ENCODE data around the gene MDFIC.

Gene MDFIC

GRCh38 chr7:115005251-115005650 is 83.4 kb downstream of the MDFIC start:
- no peak for DNase-seq

- no peak for DNase-seq
Measured at GRCh38 chr7:115005953-115006352, 84.1 kb downstream of the MDFIC start.

- DNase-seq: no peak
Measured at GRCh38 chr7:115007751-115008150, 85.9 kb downstream of the MDFIC start.

GRCh38 chr7:115008465-115009114 is 86.7 kb downstream of the MDFIC start:
- no peak for DNase-seq

GRCh38 chr7:115009139-115009538 is 87.2 kb downstream of the MDFIC start:
- no peak for DNase-seq

- no peak for DNase-seq
Measured at GRCh38 chr7:115009736-115010440, 88.0 kb downstream of the MDFIC start.

- DNase-seq: no peak
Measured at GRCh38 chr7:115010441-115010820, 88.5 kb downstream of the MDFIC start.

GRCh38 chr7:115013886-115014285 is 92.0 kb downstream of the MDFIC start:
- DNase-seq: no peak

- DNase-seq: no peak
Measured at GRCh38 chr7:115014794-115015193, 92.9 kb downstream of the MDFIC start.

GRCh38 chr7:115015619-115016018 is 93.7 kb downstream of the MDFIC start:
- DNase-seq: no peak

GRCh38 chr7:115019882-115020605 is 98.2 kb downstream of the MDFIC start:
- no peak for DNase-seq

GRCh38 chr7:115023219-115023618 is 101.3 kb downstream of the MDFIC start:
- DNase-seq: no peak

GRCh38 chr7:115024276-115024675 is 102.4 kb downstream of the MDFIC start:
- no peak for DNase-seq

GRCh38 chr7:115032715-115033703 is 111.1 kb downstream of the MDFIC start:
- no peak for DNase-seq

GRCh38 chr7:115033917-115034459 is 112.1 kb downstream of the MDFIC start:
- no peak for DNase-seq

GRCh38 chr7:115034515-115034914 is 112.6 kb downstream of the MDFIC start:
- no peak for DNase-seq

- no peak for DNase-seq
Measured at GRCh38 chr7:115037128-115037802, 115.4 kb downstream of the MDFIC start.

GRCh38 chr7:115038158-115038557 is 116.3 kb downstream of the MDFIC start:
- peak; percentile 69 for DNase-seq

GRCh38 chr7:115040057-115040456 is 118.2 kb downstream of the MDFIC start:
- DNase-seq: no peak

- DNase-seq: no peak
Measured at GRCh38 chr7:115040495-115040894, 118.6 kb downstream of the MDFIC start.

- no peak for DNase-seq
Measured at GRCh38 chr7:115042596-115042995, 120.7 kb downstream of the MDFIC start.

- no peak for DNase-seq
Measured at GRCh38 chr7:115043605-115044004, 121.7 kb downstream of the MDFIC start.

Data from NCI-H2029 treated with DMSO at 0.1 percent for 48 hours (cell line).